HG03039 (cell line): ENCODE results near the gene PAX1.

Experiments
- ATAC-seq: cut with Tn5 transposase; IDR thresholded peaks from one replicate; pipeline ENCODE4 v1.9.1; 2021; ENCODE audit warnings: mild to moderate bottlenecking, moderate library complexity; ENCODE audit not compliant: unreplicated experiment

Gene PAX1

GRCh38 chr20:21705575-21706260 lies at the start of gene PAX1:
Gene PAX1 (plus strand): TSS chr20:21705664. CDS start chr20:21705713, 49 bp downstream.
- no peak for ATAC-seq

GRCh38 chr20:21656308-21657067 lies 49.0 kb upstream of the PAX1 start:
- ATAC-seq: no peak

- ATAC-seq: no peak
Measured at GRCh38 chr20:21661488-21662055, 43.9 kb upstream of the PAX1 start.

DNA sequence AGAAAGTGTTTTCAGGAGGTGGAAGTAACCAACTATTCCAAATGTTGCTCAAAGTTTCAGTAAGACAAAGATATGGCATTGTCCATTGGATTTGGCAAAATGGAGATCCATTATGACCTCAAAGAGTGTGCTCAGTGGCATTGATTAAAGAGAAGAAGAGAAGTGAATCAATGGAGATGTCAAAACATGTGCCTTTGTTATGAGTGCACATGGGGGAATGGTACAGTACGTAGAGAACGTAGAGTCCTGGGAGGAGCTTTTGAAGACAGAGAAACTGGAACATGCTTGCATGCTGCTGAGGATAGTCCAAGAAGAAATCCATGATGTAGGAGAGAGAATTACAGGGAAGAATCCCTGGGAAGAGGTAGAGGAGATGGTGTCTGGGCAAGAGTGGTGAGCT lies 42.0 kb upstream of the PAX1 start:
- ATAC-seq: no peak

GRCh38 chr20:21665687-21666446 lies 39.6 kb upstream of the PAX1 start:
- no peak for ATAC-seq

DNA sequence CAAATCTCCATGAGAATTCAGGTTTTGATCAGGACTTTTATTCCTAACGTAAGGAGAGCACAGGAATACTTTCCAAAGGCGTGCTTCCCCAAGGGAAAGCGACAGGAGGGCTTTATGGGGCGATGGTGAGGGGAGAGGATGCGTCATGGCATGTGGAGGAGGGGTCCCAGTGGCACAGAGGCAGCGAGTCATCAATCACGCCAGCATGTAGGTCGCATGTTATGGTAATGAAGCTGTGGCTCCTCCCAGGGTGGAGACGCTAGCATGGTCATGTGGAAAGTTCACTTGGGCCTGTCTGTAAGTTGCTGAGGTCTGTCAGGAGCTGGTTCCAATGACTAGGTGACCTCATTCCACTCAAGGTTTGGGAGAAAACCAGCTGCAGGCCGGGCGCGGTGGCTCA lies 35.3 kb upstream of the PAX1 start:
- ATAC-seq: no peak

DNA sequence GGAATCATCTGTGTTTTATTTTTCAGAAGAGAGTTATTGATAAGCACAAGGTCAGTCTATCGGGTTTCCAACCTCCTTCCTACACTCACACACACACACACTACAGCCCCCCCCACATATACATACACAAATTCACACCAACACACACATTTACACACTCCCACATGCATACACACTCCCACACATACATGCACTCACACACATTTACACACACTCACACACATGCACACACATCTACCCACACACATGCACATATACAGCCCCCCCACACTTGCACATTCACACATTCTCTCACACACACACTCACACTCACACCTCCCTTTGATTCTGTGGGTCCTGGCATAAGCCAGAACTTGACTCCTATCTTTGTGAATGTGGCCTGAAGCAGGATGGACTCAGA lies 34.5 kb upstream of the PAX1 start:
- no peak for ATAC-seq

DNA sequence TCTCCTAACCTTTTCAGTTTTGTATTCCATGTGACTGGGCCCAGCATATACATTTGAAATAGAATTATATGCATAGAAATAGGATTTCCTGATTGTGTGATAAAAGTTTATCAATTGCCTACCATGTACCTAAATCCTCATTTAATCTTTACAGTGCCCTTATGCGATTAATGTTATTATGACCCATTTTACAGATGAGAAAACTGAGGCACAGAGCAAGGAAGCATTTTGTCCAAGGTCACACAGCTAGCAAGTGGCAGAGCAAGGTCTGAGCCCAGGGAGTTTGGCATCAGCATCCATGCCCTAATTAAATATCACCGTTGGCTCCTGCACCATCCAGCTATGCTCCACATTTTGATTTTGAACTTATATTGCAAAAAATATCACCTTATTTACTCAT lies 28.2 kb upstream of the PAX1 start:
- ATAC-seq: no peak

- no peak for ATAC-seq
Measured at GRCh38 chr20:21677781-21678180, 27.7 kb upstream of the PAX1 start.

GRCh38 chr20:21681234-21681921 lies 24.1 kb upstream of the PAX1 start:
- ATAC-seq: no peak

GRCh38 chr20:21681922-21682318 lies 23.5 kb upstream of the PAX1 start:
- ATAC-seq: no peak

GRCh38 chr20:21682521-21682954 lies 22.9 kb upstream of the PAX1 start:
- ATAC-seq: no peak

GRCh38 chr20:21684671-21685070 lies 20.8 kb upstream of the PAX1 start:
- no peak for ATAC-seq

GRCh38 chr20:21685981-21686380 lies 19.5 kb upstream of the PAX1 start:
- no peak for ATAC-seq

DNA sequence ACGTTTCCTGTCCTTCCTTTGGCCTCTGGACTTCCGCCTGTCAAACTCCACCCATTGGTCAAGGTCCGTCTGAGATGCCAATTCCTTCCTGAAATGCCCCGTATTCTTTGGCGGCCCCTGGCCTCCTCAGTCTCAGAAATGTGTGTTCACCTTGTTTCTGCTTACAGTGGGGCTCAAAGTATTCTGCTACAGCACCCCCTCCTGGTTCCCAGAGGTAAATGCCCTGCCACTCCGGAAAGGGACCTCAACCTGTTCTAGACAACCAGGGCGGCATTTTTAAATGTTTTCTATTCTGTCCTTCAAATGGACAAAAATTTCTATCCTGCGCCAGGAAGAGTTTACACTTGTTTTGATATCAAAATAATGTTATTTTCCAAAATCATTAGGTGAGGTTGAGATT lies 12.1 kb upstream of the PAX1 start:
- no peak for ATAC-seq

GRCh38 chr20:21698494-21699215 lies 6.8 kb upstream of the PAX1 start:
- ATAC-seq: no peak

DNA sequence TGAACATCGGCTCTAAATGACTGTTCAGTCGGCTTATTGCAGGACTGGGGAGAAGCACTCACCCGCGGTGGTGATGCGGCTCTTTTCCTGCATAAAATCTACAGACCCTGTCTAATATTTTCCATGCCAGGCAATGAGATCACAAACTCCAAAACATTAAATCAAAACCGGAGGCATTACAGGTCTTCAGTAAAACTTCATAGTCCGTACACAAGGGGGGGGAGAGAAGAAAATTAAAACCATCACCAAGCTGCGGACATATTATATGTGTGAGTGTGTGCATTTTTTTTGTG lies 6.3 kb upstream of the PAX1 start:
- ATAC-seq: no peak

GRCh38 chr20:21701171-21701876 lies 4.1 kb upstream of the PAX1 start:
- no peak for ATAC-seq

DNA sequence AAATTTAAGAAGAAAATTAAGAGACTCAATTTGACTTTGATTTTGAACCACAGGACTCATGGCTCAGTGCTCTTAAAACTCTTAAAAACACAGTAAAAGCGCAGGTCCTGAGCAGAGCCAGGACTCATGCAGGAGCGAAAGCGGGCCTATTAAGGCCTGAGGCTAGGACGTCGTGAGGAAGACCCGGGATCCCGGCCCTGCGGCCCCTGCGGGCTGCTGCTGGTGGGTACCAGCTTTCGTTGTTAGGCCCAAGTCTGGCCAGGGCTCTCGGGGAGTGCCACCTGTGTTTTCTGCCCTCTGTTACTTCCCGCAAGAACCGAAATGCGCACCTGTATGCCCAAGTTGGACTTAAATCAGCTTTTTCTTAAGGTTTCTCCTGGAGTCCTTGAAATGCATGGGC lies 3.4 kb upstream of the PAX1 start:
- no peak for ATAC-seq
